Measurements from ENCODE around the gene SLC25A12. TPM values are rescaled to one million over a fixed set of nuclear protein-coding genes. Genes with fewer than 3 reads are reported as not detected.

SLC25A12 gene
- total and polyA plus RNA-seq, 10 of the 15 experiments (the other 5 are each of a cell fraction or from before 2014, with no cell fraction given), result 20.9 to 50.0 (median 33.0) TPM

GRCh38 chr2:171771463-171771862 lies 122.6 kb downstream of the SLC25A12 start:
- Histone ChIP-seq H3K9ac (ENCODE audit: control insufficient read depth, insufficient read depth, low read length) (no peak overlapping the region), H3K27me3 (replicated peaks in 1 of 2; ENCODE audit: control insufficient read depth in 2 of 2, insufficient read depth in 2 of 2, low read length in 1 of 2) (no peaks in the 10 kb centered on the region), H3K27ac (ENCODE audit: control insufficient read depth, insufficient read depth) (no peak overlapping the region), H4K20me1 (ENCODE audit: control insufficient read depth, insufficient read depth) (no peaks in the 10 kb centered on the region), H3K4me1 (ENCODE audit: control insufficient read depth, insufficient read depth, low read length) (no peaks in the 10 kb centered on the region), H3K4me2 (ENCODE audit: control insufficient read depth, insufficient read depth) (no peak overlapping the region), H3K9me3 (replicated peaks; ENCODE audit: control insufficient read depth, insufficient read depth, low read length) (no peaks in the 10 kb centered on the region), H3K79me2 (ENCODE audit: control insufficient read depth, insufficient read depth, low read length) (no peaks in the 10 kb centered on the region), H2AFZ (ENCODE audit: control insufficient read depth, low read depth, low read length) (no peak overlapping the region), H3K4me3 (no peak overlapping the region), H3K36me3 (ENCODE audit: control insufficient read depth in 2 of 2, insufficient read depth in 2 of 2, low read length in 1 of 2) (no peaks in the 10 kb centered on the region)
- BruUV-seq (replicated peaks), result no TSS peak
- no peak for FAIRE-seq
- CTCF ChIA-PET, result interaction anchor here (1.2 kb wide), 1 partner anchor 10 kb away, joined by 4 read pairs; no protein-coding TSS in a partner anchor
- intact Hi-C loops (cut with micrococcal nuclease; ENCODE audit: unreplicated experiment) (no loop called here), in situ Hi-C loops (cut with MboI) (no loop called here)
- TF ChIP-seq ZSCAN29 (IDR thresholded peaks at IDR 0.05) (no peak), USF2 (IDR thresholded peaks at IDR 0.05; ENCODE audit: borderline replicate concordance, low read depth, low read length) (no peak), NR2C2 (IDR thresholded peaks at IDR 0.05; ENCODE audit: borderline replicate concordance, control insufficient read depth, insufficient read length, low read depth) (no peak), SUZ12 (IDR thresholded peaks at IDR 0.05; ENCODE audit: unreplicated experiment) (no peak), EGR1 (IDR thresholded peaks at IDR 0.05; ENCODE audit: borderline replicate concordance in 1 of 2, low read depth in 2 of 2, low read length in 2 of 2) (no peak), ELK1 (IDR thresholded peaks at IDR 0.05; ENCODE audit: low read depth, low read length) (no peak), PAX5 (IDR thresholded peaks at IDR 0.05; ENCODE audit: borderline replicate concordance, low read depth, low read length) (no peak), ETV6 (conservative IDR thresholded peaks at IDR 0.05 in 1 of 2, IDR thresholded peaks at IDR 0.05 in 1 of 2; ENCODE audit: borderline replicate concordance in 1 of 2, low read depth in 1 of 2) (no peak), SKIL (IDR thresholded peaks at IDR 0.05; ENCODE audit: low read depth, poor library complexity, severe bottlenecking) (no peak), NBN (IDR thresholded peaks at IDR 0.05) (no peak)
- POLR2A ChIA-PET, result no interaction called here
- no peak for DNase-seq (ENCODE audit: low read depth, low spot score)
- RAD21 ChIA-PET (ENCODE audit: unreplicated experiment), result no interaction called here
- SMC1A ChIA-PET (ENCODE audit: uncharacterized antibody, unreplicated experiment), result interaction anchor here (1.0 kb wide), 1 partner anchor 93 kb away, joined by 3 read pairs; no protein-coding TSS in a partner anchor
- no peak for ATAC-seq
